ENCODE results near the gene MARCHF4.
A peak's percentile ranks its signal among the peaks of the same experiment; 100 is the strongest.

Gene MARCHF4

GRCh38 chr2:216414772-216415319 lies 42.6 kb upstream of the MARCHF4 start (continued):
- TF ChIP-seq, protein P1, sequence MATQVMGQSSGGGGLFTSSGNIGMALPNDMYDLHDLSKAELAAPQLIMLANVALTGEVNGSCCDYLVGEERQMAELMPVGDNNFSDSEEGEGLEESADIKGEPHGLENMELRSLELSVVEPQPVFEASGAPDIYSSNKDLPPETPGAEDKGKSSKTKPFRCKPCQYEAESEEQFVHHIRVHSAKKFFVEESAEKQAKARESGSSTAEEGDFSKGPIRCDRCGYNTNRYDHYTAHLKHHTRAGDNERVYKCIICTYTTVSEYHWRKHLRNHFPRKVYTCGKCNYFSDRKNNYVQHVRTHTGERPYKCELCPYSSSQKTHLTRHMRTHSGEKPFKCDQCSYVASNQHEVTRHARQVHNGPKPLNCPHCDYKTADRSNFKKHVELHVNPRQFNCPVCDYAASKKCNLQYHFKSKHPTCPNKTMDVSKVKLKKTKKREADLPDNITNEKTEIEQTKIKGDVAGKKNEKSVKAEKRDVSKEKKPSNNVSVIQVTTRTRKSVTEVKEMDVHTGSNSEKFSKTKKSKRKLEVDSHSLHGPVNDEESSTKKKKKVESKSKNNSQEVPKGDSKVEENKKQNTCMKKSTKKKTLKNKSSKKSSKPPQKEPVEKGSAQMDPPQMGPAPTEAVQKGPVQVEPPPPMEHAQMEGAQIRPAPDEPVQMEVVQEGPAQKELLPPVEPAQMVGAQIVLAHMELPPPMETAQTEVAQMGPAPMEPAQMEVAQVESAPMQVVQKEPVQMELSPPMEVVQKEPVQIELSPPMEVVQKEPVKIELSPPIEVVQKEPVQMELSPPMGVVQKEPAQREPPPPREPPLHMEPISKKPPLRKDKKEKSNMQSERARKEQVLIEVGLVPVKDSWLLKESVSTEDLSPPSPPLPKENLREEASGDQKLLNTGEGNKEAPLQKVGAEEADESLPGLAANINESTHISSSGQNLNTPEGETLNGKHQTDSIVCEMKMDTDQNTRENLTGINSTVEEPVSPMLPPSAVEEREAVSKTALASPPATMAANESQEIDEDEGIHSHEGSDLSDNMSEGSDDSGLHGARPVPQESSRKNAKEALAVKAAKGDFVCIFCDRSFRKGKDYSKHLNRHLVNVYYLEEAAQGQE (tag by site-specific recombination; IDR thresholded peaks at IDR 0.05), result no peak

GRCh38 chr2:216413882-216414281 lies 41.6 kb upstream of the MARCHF4 start:
- no peak for TF ChIP-seq ZNF558 (tag by site-specific recombination; IDR thresholded peaks at IDR 0.05)
- no peak for TF ChIP-seq ZFHX2 (tag by site-specific recombination; conservative IDR thresholded peaks at IDR 0.05)
- TF ChIP-seq ZNF561 (tag by site-specific recombination; IDR thresholded peaks at IDR 0.05; ENCODE audit: borderline replicate concordance), result no peak
- ChIA-PET CTCF (interaction anchor here (2.6 kb wide), 1 partner anchor 9 kb away, joined by 11 read pairs; no protein-coding TSS in a partner anchor), POLR2A (interaction anchor here (0.6 kb wide), 1 partner anchor 1329 kb away, joined by 5 read pairs; no protein-coding TSS in a partner anchor)
- Histone ChIP-seq H3K27ac (ENCODE audit: extremely low read depth, low read depth, low read length) (no peak overlapping the region), H3K4me1 (ENCODE audit: control insufficient read depth, insufficient read depth, low read length) (no peaks in the 10 kb centered on the region), H3K9me3 (ENCODE audit: control insufficient read depth, insufficient read depth, low read depth, low read length) (no peaks in the 10 kb centered on the region), H3K4me3 (ENCODE audit: low read depth, low read length) (no peak overlapping the region), H3K36me3 (ENCODE audit: control insufficient read depth in 2 of 2, insufficient read depth in 1 of 2, low read length in 2 of 2) (peaks cover 4 to 42% of the 10 kb centered on the region in 2 experiments; a peak in 2 of 3 replicates)

- H3K36me3 ChIP-seq (ENCODE audit: control insufficient read depth in 2 of 2, insufficient read depth in 1 of 2, low read length in 2 of 2), result peaks cover 0 to 30% of the 10 kb centered on the region in 2 experiments; a peak in 1 of 3 replicates
- no peaks in the 10 kb centered on the region for H3K9me3 ChIP-seq (ENCODE audit: control insufficient read depth, insufficient read depth, low read depth, low read length)
- ChIA-PET CTCF (interaction anchor here (1.3 kb wide), 1 partner anchor 9 kb away, joined by 4 read pairs; no protein-coding TSS in a partner anchor), POLR2A (interaction anchor here (0.7 to 1.5 kb wide), 4 partner anchors 81 to 637 kb away, joined by 3 to 9 read pairs (median 3); partner anchors contain the start of gene RPL37A)
- peak within 1 kb of the TSS; percentile 90 for H3K27ac ChIP-seq (ENCODE audit: extremely low read depth, low read depth, low read length)
- no peaks in the 10 kb centered on the region for H3K4me1 ChIP-seq (ENCODE audit: control insufficient read depth, insufficient read depth, low read length)
- H3K4me3 ChIP-seq (ENCODE audit: low read depth, low read length), result peak within 1 kb of the TSS; percentile 88
- TF ChIP-seq GLIS2 (tag by site-specific recombination; IDR thresholded peaks at IDR 0.05) (0 out of 2 replicates have a peak, but pooled peaks have one; percentile 23), ZNF433 (tag by site-specific recombination; IDR thresholded peaks at IDR 0.05; ENCODE audit: low read depth) (no peak), ZNF335 (tag by site-specific recombination; conservative IDR thresholded peaks at IDR 0.05) (peak; percentile 99), KLF9 (tag by site-specific recombination; IDR thresholded peaks at IDR 0.05; ENCODE audit: low read depth) (peak; percentile 97), ZNF639 (tag by site-specific recombination; IDR thresholded peaks at IDR 0.05) (no peak), ZBTB48 (tag by site-specific recombination; IDR thresholded peaks at IDR 0.05) (no peak), ZNF701 (tag by site-specific recombination; IDR thresholded peaks at IDR 0.05) (no peak), ZNF398 (tag by site-specific recombination; IDR thresholded peaks at IDR 0.05) (no peak), WT1 (tag by site-specific recombination; IDR thresholded peaks at IDR 0.05) (no peak), ZNF211 (tag by site-specific recombination; IDR thresholded peaks at IDR 0.05; ENCODE audit: low read depth) (no peak), AEBP2 (tag by site-specific recombination; IDR thresholded peaks at IDR 0.05; ENCODE audit: borderline replicate concordance) (no peak), ZNF785 (tag by site-specific recombination; IDR thresholded peaks at IDR 0.05) (no peak), ZNF521 (tag by site-specific recombination; IDR thresholded peaks at IDR 0.05) (no peak), ZNF426 (tag by site-specific recombination; IDR thresholded peaks at IDR 0.05) (no peak), ZNF223 (tag by site-specific recombination; IDR thresholded peaks at IDR 0.05) (no peak), ZNF239 (tag by site-specific recombination; IDR thresholded peaks at IDR 0.05) (no peak), HOXD13 (CRISPR knock-in tag; IDR thresholded peaks at IDR 0.05; ENCODE audit: borderline replicate concordance) (no peak), ZNF548 (tag by site-specific recombination; IDR thresholded peaks at IDR 0.05) (no peak), ZNF341 (tag by site-specific recombination; IDR thresholded peaks at IDR 0.05; ENCODE audit: low read depth) (peak; percentile 11; the same call in 1 of the 2 replicates)
These were observed 40.0 kb upstream of the MARCHF4 start, which contains the start of gene SMARCAL1 for GRCh38 chr2:216412022-216412999. SMARCAL1 (plus strand) TSS chr2:216412484; CDS start chr2:216414705, 2,221 bp downstream.
